HG03565 (cell line): ENCODE results near the gene MGAT5.
A peak's percentile ranks its signal among the peaks of the same experiment; 100 is the strongest.

ENCODE experiments used
- ATAC-seq: cut with Tn5 transposase; IDR thresholded peaks from one replicate; pipeline ENCODE4 v1.9.1; 2021; ENCODE audit warnings: mild to moderate bottlenecking, moderate library complexity; ENCODE audit not compliant: unreplicated experiment

Gene MGAT5

GRCh38 chr2:134253117-134253704, 661 bp upstream of the MGAT5 start:
- ATAC-seq, result peak; percentile 52

- ATAC-seq, result no peak
These were observed 952 bp downstream of the MGAT5 start for GRCh38 chr2:134254824-134255223.

GRCh38 chr2:134256956-134257355, 3.1 kb downstream of the MGAT5 start:
- ATAC-seq, result no peak

- ATAC-seq, result no peak
These were observed 3.6 kb downstream of the MGAT5 start for GRCh38 chr2:134257509-134257908.

GRCh38 chr2:134257965-134258683, 4.3 kb downstream of the MGAT5 start:
- no peak for ATAC-seq

- peak; percentile 29 for ATAC-seq
These were observed 5.0 kb downstream of the MGAT5 start for GRCh38 chr2:134258684-134259388.

GRCh38 chr2:134259571-134259970, 5.7 kb downstream of the MGAT5 start:
- no peak for ATAC-seq

GRCh38 chr2:134259994-134260393, 6.1 kb downstream of the MGAT5 start:
- no peak for ATAC-seq

- ATAC-seq, result no peak
These were observed 6.8 kb downstream of the MGAT5 start for GRCh38 chr2:134260713-134261112.

GRCh38 chr2:134261398-134262131, 7.7 kb downstream of the MGAT5 start:
- ATAC-seq, result peak; percentile 53

GRCh38 chr2:134262684-134263083, 8.8 kb downstream of the MGAT5 start:
- ATAC-seq, result peak; percentile 42

- no peak for ATAC-seq
These were observed 14.4 kb downstream of the MGAT5 start for GRCh38 chr2:134268265-134268664.

GRCh38 chr2:134269230-134269629, 15.4 kb downstream of the MGAT5 start:
- ATAC-seq, result no peak

GRCh38 chr2:134269972-134270735, 16.3 kb downstream of the MGAT5 start:
- ATAC-seq, result no peak

GRCh38 chr2:134271758-134272157, 17.9 kb downstream of the MGAT5 start:
- no peak for ATAC-seq

- ATAC-seq, result no peak
These were observed 18.9 kb downstream of the MGAT5 start for GRCh38 chr2:134272806-134273205.

GRCh38 chr2:134273256-134273983, 19.5 kb downstream of the MGAT5 start:
- ATAC-seq, result no peak

GRCh38 chr2:134274121-134274520, 20.2 kb downstream of the MGAT5 start:
- no peak for ATAC-seq

GRCh38 chr2:134275058-134275862, 21.4 kb downstream of the MGAT5 start:
- ATAC-seq, result peak; percentile 82
